Glutamatergic neuron (in vitro differentiated cells): ENCODE results near the gene RNF10. TPM values are rescaled to one million over a fixed set of nuclear protein-coding genes. Genes with fewer than 3 reads are reported as not detected.
"Not testable (repeated sequence)": the region's sequence is repeated elsewhere in the genome, so short reads cannot be mapped to it uniquely, and the experiment has no call there.

ENCODE experiments used
- DNase-seq: peaks from one replicate; pipeline ENCODE4 v3.0.0; 2022
- H3K27ac Mint-ChIP-seq: one replicate; pipeline ENCODE4 v1.8.0; 2020; ENCODE audit warnings: mild to moderate bottlenecking, mixed read lengths, inconsistent platforms; ENCODE audit not compliant: unreplicated experiment
- H3K27me3 Mint-ChIP-seq: one replicate; pipeline ENCODE4 v1.8.0; 2020; ENCODE audit warnings: mild to moderate bottlenecking, moderate library complexity, mixed read lengths, inconsistent platforms; ENCODE audit not compliant: unreplicated experiment
- H3K36me3 Mint-ChIP-seq: one replicate; pipeline ENCODE4 v1.8.0; 2020; ENCODE audit warnings: mild to moderate bottlenecking, mixed read lengths, inconsistent platforms; ENCODE audit not compliant: unreplicated experiment
- H3K4me1 Mint-ChIP-seq: one replicate; pipeline ENCODE4 v1.8.0; 2020; ENCODE audit warnings: mild to moderate bottlenecking, low read depth, mixed read lengths, inconsistent platforms; ENCODE audit not compliant: unreplicated experiment
- H3K4me3 Mint-ChIP-seq: one replicate; pipeline ENCODE4 v1.8.0; 2020; ENCODE audit warnings: mild to moderate bottlenecking, mixed read lengths, inconsistent platforms; ENCODE audit not compliant: unreplicated experiment
- H3K9me3 Mint-ChIP-seq: one replicate; pipeline ENCODE4 v1.8.0; 2020; ENCODE audit warnings: mild to moderate bottlenecking, moderate library complexity, mixed read lengths, inconsistent platforms; ENCODE audit not compliant: unreplicated experiment
- total RNA-seq: library from RNA; stranded (reverse); fragmentation: NEBNext Ultra II Directional; extraction: Animal tissue kit (Norgen Biotek cat#: 25700); gene quantifications from one replicate; pipeline ENCODE4 v1.2.1, GENCODE V29; 2021; ENCODE audit not compliant: unreplicated experiment
- TF ChIP-seq, protein P1 (sequence below): fragments of 200-600 bp; sonication (generic); IDR thresholded peaks from one replicate; pipeline ENCODE4 v1.5.0; 2021; ENCODE audit not compliant: partially characterized antibody, unreplicated experiment

Gene RNF10
- total RNA-seq, 1 donor from 2014 or later = 188 TPM

DNA sequence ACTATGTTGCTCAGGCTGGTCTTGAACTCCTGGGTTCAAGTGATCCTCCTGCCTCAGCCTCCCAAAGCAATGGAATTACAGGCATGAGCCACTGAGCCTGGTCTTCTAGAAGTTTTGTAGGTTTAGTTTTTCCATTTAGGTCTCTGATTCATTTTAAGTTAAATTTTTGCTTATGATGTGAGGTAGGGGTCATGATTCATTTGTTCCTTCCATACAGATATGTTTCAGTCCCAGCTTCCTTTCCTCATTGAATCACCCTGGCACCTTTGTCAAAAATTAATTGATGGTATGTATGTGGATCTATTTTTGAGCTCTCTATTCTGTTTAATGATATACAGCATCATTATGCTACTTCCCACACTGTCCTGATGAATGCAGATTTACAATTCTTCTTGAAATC lies 80.7 kb downstream of the RNF10 start:
- H3K4me1 Mint-ChIP-seq = no peaks in the 10 kb centered on the region
- peaks cover 3% of the 10 kb centered on the region for H3K9me3 Mint-ChIP-seq

DNA sequence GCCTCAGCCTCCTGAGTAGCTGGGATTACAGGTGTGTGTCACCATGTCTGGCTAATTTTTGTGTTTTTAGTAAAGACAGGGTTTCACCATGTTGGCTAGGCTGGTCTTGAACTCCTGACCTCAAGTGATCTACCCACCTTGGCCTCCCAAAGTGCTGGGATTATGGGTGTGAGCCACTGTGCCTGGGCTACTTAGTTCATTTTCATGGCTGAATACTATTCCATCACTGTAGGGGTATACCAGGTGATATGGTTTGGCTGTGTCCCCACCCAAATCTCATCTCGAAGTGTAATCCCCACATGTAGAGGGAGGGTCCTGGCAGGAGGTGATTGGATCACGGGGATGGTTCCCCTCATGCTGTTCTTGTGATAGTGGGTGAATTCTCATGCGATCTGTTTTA lies 83.0 kb downstream of the RNF10 start:
- not testable (repeated sequence) for H3K9me3 Mint-ChIP-seq, H3K36me3 Mint-ChIP-seq, H3K27ac Mint-ChIP-seq, H3K4me3 Mint-ChIP-seq, H3K27me3 Mint-ChIP-seq, H3K4me1 Mint-ChIP-seq, DNase-seq

More for the DNA sequence above, 80.7 kb downstream of the RNF10 start:
- Mint-ChIP-seq H3K27me3 (peaks cover 4% of the 10 kb centered on the region), H3K4me3 (no peak overlapping the region), H3K27ac (no peak overlapping the region), H3K36me3 (no peaks in the 10 kb centered on the region)
- DNase-seq = no peak
- TF ChIP-seq, protein P1, sequence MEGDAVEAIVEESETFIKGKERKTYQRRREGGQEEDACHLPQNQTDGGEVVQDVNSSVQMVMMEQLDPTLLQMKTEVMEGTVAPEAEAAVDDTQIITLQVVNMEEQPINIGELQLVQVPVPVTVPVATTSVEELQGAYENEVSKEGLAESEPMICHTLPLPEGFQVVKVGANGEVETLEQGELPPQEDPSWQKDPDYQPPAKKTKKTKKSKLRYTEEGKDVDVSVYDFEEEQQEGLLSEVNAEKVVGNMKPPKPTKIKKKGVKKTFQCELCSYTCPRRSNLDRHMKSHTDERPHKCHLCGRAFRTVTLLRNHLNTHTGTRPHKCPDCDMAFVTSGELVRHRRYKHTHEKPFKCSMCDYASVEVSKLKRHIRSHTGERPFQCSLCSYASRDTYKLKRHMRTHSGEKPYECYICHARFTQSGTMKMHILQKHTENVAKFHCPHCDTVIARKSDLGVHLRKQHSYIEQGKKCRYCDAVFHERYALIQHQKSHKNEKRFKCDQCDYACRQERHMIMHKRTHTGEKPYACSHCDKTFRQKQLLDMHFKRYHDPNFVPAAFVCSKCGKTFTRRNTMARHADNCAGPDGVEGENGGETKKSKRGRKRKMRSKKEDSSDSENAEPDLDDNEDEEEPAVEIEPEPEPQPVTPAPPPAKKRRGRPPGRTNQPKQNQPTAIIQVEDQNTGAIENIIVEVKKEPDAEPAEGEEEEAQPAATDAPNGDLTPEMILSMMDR = no peak

DNA sequence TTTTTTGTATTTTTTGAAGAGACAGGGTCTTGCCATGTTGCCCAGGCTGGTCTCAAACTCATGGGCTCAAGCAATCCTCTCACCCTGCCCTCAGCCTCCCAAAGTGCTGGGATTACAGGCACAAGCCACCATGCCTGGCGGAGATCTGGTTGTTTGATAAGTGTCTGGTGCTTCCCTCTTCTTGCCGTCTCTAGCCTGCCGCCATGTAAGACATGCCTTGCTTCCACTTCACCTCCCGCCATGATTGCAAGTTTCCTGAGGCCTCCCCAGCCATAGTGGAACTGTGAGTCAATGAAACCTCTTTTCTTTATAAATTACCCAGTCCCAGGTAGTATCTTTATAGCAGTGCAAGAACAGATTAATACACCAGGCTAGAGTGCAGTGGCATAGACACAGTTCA lies 83.6 kb downstream of the RNF10 start:
- H3K27me3 Mint-ChIP-seq = not testable (repeated sequence)

DNA sequence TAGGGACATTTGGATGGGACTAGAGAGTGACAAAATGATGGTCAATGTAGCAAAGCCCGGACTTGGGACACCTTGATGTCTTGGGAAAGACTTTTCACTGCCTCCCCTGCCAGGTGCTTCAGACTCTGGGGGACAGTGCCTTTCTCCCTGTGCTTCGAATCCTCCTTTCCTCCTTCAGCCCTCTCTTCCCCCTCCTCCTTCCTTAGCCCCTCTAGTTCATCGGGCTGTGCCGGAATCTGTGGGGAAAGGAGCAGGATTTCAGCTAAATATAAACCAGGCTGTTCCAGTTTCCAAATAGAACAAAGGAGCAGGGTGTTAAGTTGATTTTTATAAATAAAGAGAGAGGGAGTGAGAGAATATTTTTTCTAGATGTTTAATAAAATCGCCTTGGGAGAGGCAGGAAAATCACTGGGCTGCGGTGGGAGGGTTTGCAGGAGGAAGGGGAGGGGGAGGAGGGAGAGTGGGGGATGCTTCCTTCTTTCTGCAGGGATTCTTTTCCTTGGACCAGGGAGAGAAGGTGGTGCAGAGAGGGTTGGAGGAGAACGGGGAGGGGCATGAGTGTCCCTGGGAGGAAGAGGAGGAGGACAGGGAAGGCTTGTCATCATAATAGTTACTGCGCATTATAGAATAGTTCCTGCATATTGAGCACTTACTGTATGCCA lies 84.9 kb downstream of the RNF10 start:
- Mint-ChIP-seq H3K9me3 (peaks cover 3% of the 10 kb centered on the region), H3K4me3 (no peak overlapping the region), H3K27me3 (no peaks in the 10 kb centered on the region), H3K4me1 (no peaks in the 10 kb centered on the region), H3K27ac (no peak overlapping the region), H3K36me3 (no peaks in the 10 kb centered on the region)
- DNase-seq = no peak
- TF ChIP-seq, protein P1 = no peak

More for the DNA sequence above, 83.6 kb downstream of the RNF10 start:
- not testable (repeated sequence) for DNase-seq, H3K4me1 Mint-ChIP-seq, H3K36me3 Mint-ChIP-seq, H3K4me3 Mint-ChIP-seq, H3K9me3 Mint-ChIP-seq, H3K27ac Mint-ChIP-seq

DNA sequence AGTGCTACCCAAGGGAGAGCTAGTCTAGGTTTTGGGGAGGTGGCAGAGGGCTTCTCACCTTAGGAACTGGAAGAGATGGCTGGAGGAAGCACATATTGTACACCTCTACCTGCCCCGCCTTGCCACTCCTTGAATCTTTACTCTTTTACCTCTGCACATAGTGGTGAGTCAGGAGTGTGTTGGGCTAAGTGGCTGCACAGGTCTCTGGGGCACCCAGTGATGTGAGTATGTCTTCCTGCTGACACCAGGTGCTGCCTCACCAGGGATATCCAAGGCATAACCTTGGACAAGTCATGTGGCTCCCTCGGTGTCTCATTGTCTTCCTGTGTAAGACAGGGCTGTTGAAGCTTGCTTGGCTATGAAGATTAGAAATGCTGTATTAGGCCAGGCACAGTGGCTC lies 86.5 kb downstream of the RNF10 start:
- H3K4me1 Mint-ChIP-seq = no peaks in the 10 kb centered on the region
- DNase-seq = no peak
- H3K4me3 Mint-ChIP-seq = no peak overlapping the region
- no peaks in the 10 kb centered on the region for H3K36me3 Mint-ChIP-seq
- H3K27me3 Mint-ChIP-seq = no peaks in the 10 kb centered on the region
- TF ChIP-seq, protein P1 = no peak
- H3K27ac Mint-ChIP-seq = no peak overlapping the region
- peaks cover 3% of the 10 kb centered on the region for H3K9me3 Mint-ChIP-seq

DNA sequence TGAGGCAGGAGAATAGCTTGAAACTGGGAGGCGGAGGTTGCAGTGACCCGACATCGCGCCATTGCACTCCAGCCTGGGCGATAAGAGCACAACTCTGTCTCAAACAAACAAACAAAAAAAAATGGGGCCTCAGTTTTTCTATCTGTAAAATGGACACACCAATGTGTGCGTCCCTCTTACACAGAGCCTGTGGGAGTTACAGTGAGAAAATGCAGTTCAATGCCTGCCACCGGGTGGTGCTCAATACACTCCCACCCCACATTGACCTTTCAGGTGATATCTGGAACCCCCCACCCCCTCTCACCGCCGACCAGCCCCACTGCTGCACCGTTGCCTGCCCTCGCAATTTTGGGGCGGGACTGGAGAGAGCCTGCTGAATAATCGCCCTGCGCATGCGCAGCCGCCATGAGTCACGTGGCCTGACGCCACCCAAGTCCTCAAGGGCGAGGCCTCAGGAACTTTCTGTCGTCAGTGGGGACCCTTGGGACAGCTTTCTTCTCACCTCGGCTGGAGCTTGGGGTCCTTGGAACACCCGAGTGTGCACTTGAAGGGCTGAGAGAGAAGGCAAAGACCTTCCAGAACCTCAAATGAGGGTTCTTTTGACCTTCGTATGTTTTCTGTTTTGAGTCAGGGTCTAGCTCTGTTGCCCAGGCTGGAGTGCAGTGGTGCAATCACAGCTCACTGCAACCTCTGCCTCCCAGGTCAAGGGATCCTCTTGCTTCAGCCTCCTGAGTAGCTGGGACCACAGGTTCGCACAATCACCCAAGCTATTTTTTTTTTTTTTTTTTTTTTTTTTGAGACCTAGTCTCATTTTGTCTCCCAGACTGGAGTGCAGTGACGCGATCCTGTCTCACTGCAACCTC lies 91.6 kb downstream of the RNF10 start:
- H3K4me3 Mint-ChIP-seq = no peak overlapping the region
- H3K4me1 Mint-ChIP-seq = peaks cover 21% of the 10 kb centered on the region
- TF ChIP-seq, protein P1 = no peak
- peaks cover 5% of the 10 kb centered on the region for H3K27me3 Mint-ChIP-seq
- H3K36me3 Mint-ChIP-seq = no peaks in the 10 kb centered on the region
- H3K27ac Mint-ChIP-seq = no peak overlapping the region
- H3K9me3 Mint-ChIP-seq = peaks cover 7% of the 10 kb centered on the region
- DNase-seq = no peak
